Esophagus muscularis mucosa (tissue), 4 donors: ENCODE measurements around the gene LHFPL5. TPM values are rescaled to one million over a fixed set of nuclear protein-coding genes. Genes with fewer than 3 reads are reported as not detected.

Experiments used
- DNase-seq: peaks from one replicate; pipeline ENCODE4 v3.0.0-alpha.2; 2017; ENCODE audit errors: extremely low spot score
- H3K27ac ChIP-seq, 4 donors: fragments of 200-600 bp; sonication (generic); replicated peaks in 1 of 4; 1 replicate in 3 of 4; 2 replicates in 1 of 4; pipeline ENCODE4 v1.5.1; 2016 to 2019; ENCODE audit warnings: mild to moderate bottlenecking in 1 of 4
- H3K27me3 ChIP-seq, 4 donors: fragments of 200-600 bp; sonication (generic); one replicate each; pipeline versions ENCODE4 v1.5.1 to v1.6.0; 2016 to 2019
- H3K36me3 ChIP-seq, 4 donors: fragments of 200-600 bp; sonication (generic); one replicate each; pipeline ENCODE4 v1.5.1; 2016 to 2019
- H3K4me1 ChIP-seq, 4 donors: fragments of 200-600 bp; sonication (generic); one replicate each; pipeline ENCODE4 v1.5.1; 2016 to 2019
- H3K4me3 ChIP-seq, 4 donors: fragments of 200-600 bp; sonication (generic); 1 replicate in 2 of 4; 2 replicates in 2 of 4; pipeline ENCODE4 v1.5.1; 2016 to 2019; ENCODE audit warnings: mild to moderate bottlenecking in 4 of 4, moderate library complexity in 1 of 4
- H3K9me3 ChIP-seq, 4 donors: fragments of 200-600 bp; sonication (generic); 1 replicate in 3 of 4; 2 replicates in 1 of 4; pipeline ENCODE4 v1.5.1; 2016 to 2019
- CTCF ChIP-seq, 3 experiments: fragments of 200-600 bp in 2 of 3; fragments of 450-650 bp in 1 of 3; sonication (generic) in 2 of 3; IDR thresholded peaks; one replicate each; pipeline ENCODE4 v1.5.1; 2017 to 2019; ENCODE audit warnings: antibody characterized with exemption in 3 of 3, mild to moderate bottlenecking in 2 of 3, moderate library complexity in 1 of 3
- EP300 ChIP-seq: sonication (generic); formaldehyde crosslinking; IDR thresholded peaks from one replicate; pipeline ENCODE4 v1.6.1; 2017; ENCODE audit warnings: antibody characterized with exemption
- POLR2A ChIP-seq: fragments of 450-650 bp; IDR thresholded peaks from one replicate; pipeline ENCODE4 v1.6.1; 2017; ENCODE audit warnings: antibody characterized with exemption, moderate library complexity, mild to moderate bottlenecking, low read depth
- POLR2AphosphoS5 ChIP-seq, 2 donors: sonication (generic); formaldehyde crosslinking; IDR thresholded peaks; one replicate each; pipeline ENCODE4 v1.6.1; 2017; ENCODE audit warnings: antibody characterized with exemption in 2 of 2
- WGBS: methylation state at CpG from one replicate; pipeline ENCODE4 v1.1.5; 2018; 5-methylcytosine and 5-hydroxymethylcytosine counted together
- intact Hi-C: fragments of 100-400 bp; cut with DNase I; formaldehyde crosslinking; loops from one replicate; pipeline ENCODE4 v1.15.1; 2023
- total RNA-seq, 4 donors: library from RNA; depleted of rRNA; stranded (reverse); fragments of >200 nt; gene quantifications; one replicate each; pipeline versions ENCODE4 v1.1.0 to v1.2.1, GENCODE V29; 2016

The LHFPL5 gene
- total RNA-seq: not detected

- no peak for DNase-seq
- Histone ChIP-seq H3K4me3 (peak within 1 kb of the TSS in 3 of 4 donors; percentile 12 to 28 (median 26)), H3K9me3 (no peaks in the 10 kb centered on the region), H3K36me3 (no peaks in the 10 kb centered on the region), H3K27me3 (peaks cover 0 to 54% (median 8%) of the 10 kb centered on the region in 4 donors), H3K27ac (no peak within 1 kb of the TSS), H3K4me1 (peaks cover 0 to 8% (median 6%) of the 10 kb centered on the region in 4 donors)
- 15% methylated on average over 24 of the region's 40 CpGs for WGBS
- intact Hi-C loops: no loop called here
- no peak for TF ChIP-seq POLR2AphosphoS5 (IDR thresholded peaks at IDR 0.05)
- no peak for TF ChIP-seq POLR2A
- no peak for TF ChIP-seq EP300
- no peak for TF ChIP-seq CTCF (IDR thresholded peaks at IDR 0.05)
These were observed at the start of gene LHFPL5 for GRCh38 chr6:35804996-35805736. Gene LHFPL5 (plus strand): TSS chr6:35805352. CDS start chr6:35805671, 319 bp downstream.

GRCh38 chr6:35757456-35758123, 47.6 kb upstream of the LHFPL5 start:
- TF ChIP-seq POLR2AphosphoS5 (IDR thresholded peaks at IDR 0.05) (no peak), EP300 (no peak), CTCF (IDR thresholded peaks at IDR 0.05) (peak in 1 of 3 experiments; percentile 2)
- Histone ChIP-seq H3K9me3 (no peaks in the 10 kb centered on the region), H3K36me3 (no peaks in the 10 kb centered on the region), H3K27me3 (peaks cover 0 to 49% (median 3%) of the 10 kb centered on the region in 4 donors), H3K4me1 (no peaks in the 10 kb centered on the region), H3K27ac (no peak overlapping the region), H3K4me3 (no peak overlapping the region)
- intact Hi-C loops: no loop called here
- DNase-seq: no peak
- WGBS: 52% methylated on average over 10 of the region's 10 CpGs

GRCh38 chr6:35759426-35759825, 45.7 kb upstream of the LHFPL5 start:
- no peak overlapping the region for H3K4me3 ChIP-seq
- no peak for TF ChIP-seq CTCF (IDR thresholded peaks at IDR 0.05)
- no peak for TF ChIP-seq EP300
- no peak for TF ChIP-seq POLR2AphosphoS5 (IDR thresholded peaks at IDR 0.05)
- TF ChIP-seq POLR2A: no peak
- H3K9me3 ChIP-seq: no peaks in the 10 kb centered on the region
- no peaks in the 10 kb centered on the region for H3K36me3 ChIP-seq
- no peak for DNase-seq
- peaks cover 0 to 67% (median 9%) of the 10 kb centered on the region in 4 donors for H3K27me3 ChIP-seq
- 66% methylated on average over 3 of the region's 3 CpGs for WGBS
- no peak overlapping the region for H3K27ac ChIP-seq
- H3K4me1 ChIP-seq: peaks cover 0 to 8% (median 3%) of the 10 kb centered on the region in 4 donors
- intact Hi-C loops: no loop called here

- intact Hi-C loops: no loop called here
These were observed 39.4 kb upstream of the LHFPL5 start for GRCh38 chr6:35765739-35766138.

More at GRCh38 chr6:35765739-35766138, 39.4 kb upstream of the LHFPL5 start:
- TF ChIP-seq POLR2A (no peak), EP300 (no peak), POLR2AphosphoS5 (IDR thresholded peaks at IDR 0.05) (no peak), CTCF (IDR thresholded peaks at IDR 0.05) (no peak)
- DNase-seq: no peak
- Histone ChIP-seq H3K9me3 (no peaks in the 10 kb centered on the region), H3K27ac (no peak overlapping the region), H3K27me3 (peaks cover 0 to 56% (median 15%) of the 10 kb centered on the region in 4 donors), H3K4me3 (no peak overlapping the region), H3K36me3 (no peaks in the 10 kb centered on the region), H3K4me1 (peaks cover 0 to 8% (median 3%) of the 10 kb centered on the region in 4 donors)
- WGBS: 83% methylated on average over 23 of the region's 23 CpGs
